ENCODE measurements around the gene PRICKLE4. TPM values are rescaled to one million over a fixed set of nuclear protein-coding genes. Genes with fewer than 3 reads are reported as not detected.

The PRICKLE4 gene
- polyA plus RNA-seq, 1 experiment, result not detected

DNA sequence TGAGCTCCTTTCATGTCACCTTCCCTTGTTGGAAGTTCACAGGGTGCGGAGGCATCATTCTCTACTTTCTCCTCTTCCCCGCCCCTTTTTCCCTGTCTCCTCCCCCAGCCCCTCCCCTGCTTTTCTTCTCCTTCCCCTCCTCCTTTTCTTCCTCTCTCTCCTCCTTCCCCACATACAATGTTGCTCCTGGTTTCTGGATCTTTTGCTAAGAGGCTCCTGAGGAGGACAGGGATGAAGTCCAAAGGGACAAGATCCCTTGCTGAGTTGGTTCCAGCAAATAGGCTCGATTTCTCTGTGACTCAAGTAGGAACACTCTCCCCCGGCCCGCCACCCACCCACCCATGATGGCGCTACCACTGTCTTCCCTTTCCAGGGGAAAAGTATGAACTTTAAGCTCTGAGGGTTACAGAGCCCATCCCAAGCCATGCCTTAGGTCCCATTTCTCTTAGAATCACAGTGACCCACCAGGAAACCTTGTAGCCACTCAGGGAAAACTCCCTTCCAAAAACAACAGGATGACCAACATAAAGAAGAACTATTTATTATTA lies 44.3 kb upstream of the PRICKLE4 start:
- Histone ChIP-seq H3K9me3 (ENCODE audit: control insufficient read depth, insufficient read depth, low read length) (no peaks in the 10 kb centered on the region; the same call in 1 of the 2 replicates), H3K4me3 (ENCODE audit: low read depth, low read length) (no peak overlapping the region), H3K27me3 (ENCODE audit: control insufficient read depth, insufficient read depth, low read length) (peaks cover 3% of the 10 kb centered on the region), H3K27ac (ENCODE audit: low read depth, low read length) (no peak overlapping the region)
- ChIA-PET CTCF (interaction anchor here (0.7 to 2.6 kb wide), 7 partner anchors 12 to 368 kb away, joined by 3 to 19 read pairs (median 5); partner anchors contain the start of gene PGC), POLR2A (no interaction called here)
- DNase-seq (ENCODE audit: low read depth, low spot score), result no peak
- TF ChIP-seq, protein P1, sequence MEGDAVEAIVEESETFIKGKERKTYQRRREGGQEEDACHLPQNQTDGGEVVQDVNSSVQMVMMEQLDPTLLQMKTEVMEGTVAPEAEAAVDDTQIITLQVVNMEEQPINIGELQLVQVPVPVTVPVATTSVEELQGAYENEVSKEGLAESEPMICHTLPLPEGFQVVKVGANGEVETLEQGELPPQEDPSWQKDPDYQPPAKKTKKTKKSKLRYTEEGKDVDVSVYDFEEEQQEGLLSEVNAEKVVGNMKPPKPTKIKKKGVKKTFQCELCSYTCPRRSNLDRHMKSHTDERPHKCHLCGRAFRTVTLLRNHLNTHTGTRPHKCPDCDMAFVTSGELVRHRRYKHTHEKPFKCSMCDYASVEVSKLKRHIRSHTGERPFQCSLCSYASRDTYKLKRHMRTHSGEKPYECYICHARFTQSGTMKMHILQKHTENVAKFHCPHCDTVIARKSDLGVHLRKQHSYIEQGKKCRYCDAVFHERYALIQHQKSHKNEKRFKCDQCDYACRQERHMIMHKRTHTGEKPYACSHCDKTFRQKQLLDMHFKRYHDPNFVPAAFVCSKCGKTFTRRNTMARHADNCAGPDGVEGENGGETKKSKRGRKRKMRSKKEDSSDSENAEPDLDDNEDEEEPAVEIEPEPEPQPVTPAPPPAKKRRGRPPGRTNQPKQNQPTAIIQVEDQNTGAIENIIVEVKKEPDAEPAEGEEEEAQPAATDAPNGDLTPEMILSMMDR (IDR thresholded peaks at IDR 0.05; ENCODE audit: low read depth, low read length), result no peak

DNA sequence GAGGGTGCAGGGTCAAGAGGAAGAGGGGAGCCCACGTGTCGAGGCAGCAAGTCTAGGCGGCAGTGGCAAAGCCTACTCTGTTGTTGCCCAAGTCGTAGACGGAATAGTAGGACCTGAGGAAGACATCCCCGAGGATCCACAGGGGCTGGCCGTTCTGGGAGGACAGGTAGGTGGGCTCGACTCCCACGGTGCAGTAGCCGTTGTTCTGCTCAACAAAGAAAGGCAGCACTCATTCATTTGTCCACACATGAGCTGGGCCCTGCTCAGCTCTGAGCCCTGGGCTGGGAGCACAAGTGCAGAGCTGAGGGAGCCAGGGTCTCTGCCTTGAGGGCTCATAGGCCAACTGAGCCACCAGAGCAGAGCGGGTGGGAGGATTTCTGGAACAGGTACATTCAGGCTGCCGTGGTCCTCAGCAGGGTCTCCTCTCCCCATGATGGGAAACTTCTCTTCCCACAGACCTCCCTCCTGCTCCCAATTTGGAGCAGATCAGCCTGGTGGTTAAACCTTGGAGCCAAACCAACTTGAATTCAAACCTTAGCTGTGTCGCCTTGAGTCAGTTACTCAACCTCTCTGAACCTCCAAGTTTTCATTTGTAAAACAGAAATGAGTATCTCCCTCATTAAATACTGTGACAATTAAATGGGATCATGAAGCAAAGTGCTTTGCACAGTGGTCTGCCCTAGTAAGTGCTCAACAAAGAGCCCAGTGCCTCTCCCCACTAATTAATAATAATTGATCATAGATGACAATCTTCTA lies 43.6 kb upstream of the PRICKLE4 start:
- no peak for DNase-seq (ENCODE audit: low read depth, low spot score)
- Histone ChIP-seq H3K4me3 (ENCODE audit: low read depth, low read length) (no peak overlapping the region), H3K27ac (ENCODE audit: low read depth, low read length) (no peak overlapping the region), H3K9me3 (ENCODE audit: control insufficient read depth, insufficient read depth, low read length) (no peaks in the 10 kb centered on the region; the same call in 1 of the 2 replicates), H3K27me3 (ENCODE audit: control insufficient read depth, insufficient read depth, low read length) (peaks cover 3% of the 10 kb centered on the region)
- ChIA-PET CTCF (interaction anchor here (1.4 to 1.7 kb wide), 2 partner anchors 14 to 368 kb away, joined by 4 to 5 read pairs; no protein-coding TSS in a partner anchor), POLR2A (no interaction called here)
- TF ChIP-seq, protein P1 (IDR thresholded peaks at IDR 0.05; ENCODE audit: low read depth, low read length), result no peak

DNA sequence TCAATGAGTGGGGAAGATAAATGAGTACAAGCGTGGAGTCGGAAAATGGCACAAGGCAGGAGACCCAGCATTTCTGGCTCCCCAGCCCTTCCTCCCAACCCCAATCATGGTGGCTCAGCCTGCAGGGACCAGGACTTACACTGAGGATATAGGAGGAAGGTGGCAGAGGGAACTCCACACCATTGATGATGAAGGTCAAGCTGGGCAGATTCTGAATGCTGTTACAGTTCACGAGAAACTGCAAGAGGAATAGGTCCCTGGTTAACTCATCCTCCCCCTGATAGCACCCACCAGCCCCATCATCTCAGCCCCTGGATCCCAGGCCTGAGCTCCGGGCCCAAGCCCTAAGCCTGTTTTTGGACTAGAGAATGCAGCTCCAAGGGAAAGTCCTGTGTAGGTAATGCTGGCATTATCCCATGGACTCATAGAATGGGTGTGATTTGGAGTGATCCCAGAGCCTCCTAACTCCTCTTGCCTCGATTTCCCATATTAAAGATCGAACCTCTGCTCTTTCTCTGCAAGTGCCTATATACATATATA lies 42.9 kb upstream of the PRICKLE4 start:
- Histone ChIP-seq H3K9me3 (ENCODE audit: control insufficient read depth, insufficient read depth, low read length) (no peaks in the 10 kb centered on the region; the same call in 1 of the 2 replicates), H3K27me3 (ENCODE audit: control insufficient read depth, insufficient read depth, low read length) (peaks cover 3% of the 10 kb centered on the region), H3K27ac (ENCODE audit: low read depth, low read length) (no peak overlapping the region), H3K4me3 (ENCODE audit: low read depth, low read length) (no peak overlapping the region)
- TF ChIP-seq, protein P1 (IDR thresholded peaks at IDR 0.05; ENCODE audit: low read depth, low read length), result no peak
- DNase-seq (ENCODE audit: low read depth, low spot score), result no peak
- ChIA-PET POLR2A (no interaction called here), CTCF (no interaction called here)

DNA sequence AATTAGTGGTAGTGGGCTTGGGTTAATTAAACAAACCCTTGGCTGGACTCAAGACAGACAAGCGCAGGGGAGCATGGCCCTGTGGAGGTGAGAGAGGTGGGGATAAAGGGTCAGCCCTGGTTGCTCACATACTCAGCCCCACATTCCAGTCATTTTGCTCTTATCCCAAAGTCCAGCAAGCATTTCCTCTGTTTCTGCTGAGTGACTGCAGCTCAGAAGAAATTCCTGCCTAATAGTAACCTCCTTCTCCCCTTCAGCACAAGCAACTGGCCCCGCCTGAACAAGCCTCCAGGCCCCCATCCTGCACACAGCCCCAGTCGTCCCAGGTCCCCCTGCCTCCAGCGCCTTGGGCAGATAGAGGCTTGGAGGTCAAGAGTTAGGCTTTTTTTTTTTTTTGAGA lies 41.5 kb upstream of the PRICKLE4 start:
- Histone ChIP-seq H3K4me3 (ENCODE audit: low read depth, low read length) (no peak overlapping the region), H3K9me3 (ENCODE audit: control insufficient read depth, insufficient read depth, low read length) (no peaks in the 10 kb centered on the region), H3K27me3 (ENCODE audit: control insufficient read depth, insufficient read depth, low read length) (peaks cover 3% of the 10 kb centered on the region), H3K27ac (ENCODE audit: low read depth, low read length) (no peak overlapping the region)
- TF ChIP-seq, protein P1 (IDR thresholded peaks at IDR 0.05; ENCODE audit: low read depth, low read length), result no peak
- DNase-seq (ENCODE audit: low read depth, low spot score), result no peak
- ChIA-PET CTCF (no interaction called here), POLR2A (no interaction called here)
